ENCODE measurements around the gene ZRSR2.

The ZRSR2 gene

DNA sequence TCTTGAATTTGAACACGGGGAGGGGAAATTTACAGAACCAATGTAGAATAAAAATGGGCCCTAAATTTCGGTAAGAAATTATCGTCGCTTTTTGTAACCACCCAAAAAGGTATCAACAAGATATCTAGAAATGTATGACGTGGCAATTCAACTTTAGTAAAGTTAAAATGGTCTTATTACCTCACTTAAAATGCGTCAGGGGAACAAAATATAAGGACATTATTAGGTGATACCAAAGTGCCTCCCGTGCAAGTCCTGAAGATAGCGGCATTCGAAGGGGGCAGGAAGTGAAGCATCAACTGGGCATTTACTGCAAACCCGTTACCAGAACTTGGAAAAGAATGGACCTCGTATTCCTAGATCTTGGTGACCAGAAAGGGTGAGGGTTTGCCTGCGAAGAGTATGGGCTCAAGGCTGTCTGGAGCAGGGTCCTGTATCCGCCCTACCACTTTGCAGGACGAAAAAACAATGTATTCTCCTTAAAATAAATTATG lies 63.3 kb downstream of the ZRSR2 start:
- DNase-seq (ENCODE audit: low read depth in 3 of 3) = no peak

DNA sequence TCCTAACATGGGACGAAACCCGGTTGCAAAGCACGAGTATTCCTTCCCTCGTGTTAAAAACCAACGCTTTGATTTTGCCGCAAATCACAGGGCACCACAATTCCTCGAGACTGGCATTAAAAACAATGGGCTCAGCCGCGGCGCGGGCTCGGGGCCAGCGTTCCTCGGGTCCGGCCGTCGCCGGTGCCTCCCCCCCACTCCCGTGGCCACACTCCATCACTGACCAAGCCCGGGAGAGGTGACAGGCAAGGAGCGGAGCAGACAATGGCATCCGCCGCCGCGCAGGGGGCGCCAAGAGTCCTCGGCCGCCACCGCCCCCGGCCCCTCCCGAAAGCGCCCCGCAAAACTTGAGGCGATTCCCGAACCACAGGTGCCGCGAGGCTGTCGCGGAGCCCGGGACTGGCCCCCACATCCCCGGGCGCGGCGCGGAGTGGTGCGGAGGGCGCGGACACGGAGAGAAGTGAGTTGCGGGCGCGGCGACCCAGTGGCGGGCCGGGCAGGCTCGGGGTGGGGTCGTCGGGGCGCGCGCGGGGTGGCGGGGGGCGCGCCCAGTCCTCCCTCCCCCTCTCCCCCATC lies 63.9 kb downstream of the ZRSR2 start:
- peak in 2 of 3 experiments; percentile 10 to 15 for DNase-seq (ENCODE audit: low read depth in 3 of 3)

DNA sequence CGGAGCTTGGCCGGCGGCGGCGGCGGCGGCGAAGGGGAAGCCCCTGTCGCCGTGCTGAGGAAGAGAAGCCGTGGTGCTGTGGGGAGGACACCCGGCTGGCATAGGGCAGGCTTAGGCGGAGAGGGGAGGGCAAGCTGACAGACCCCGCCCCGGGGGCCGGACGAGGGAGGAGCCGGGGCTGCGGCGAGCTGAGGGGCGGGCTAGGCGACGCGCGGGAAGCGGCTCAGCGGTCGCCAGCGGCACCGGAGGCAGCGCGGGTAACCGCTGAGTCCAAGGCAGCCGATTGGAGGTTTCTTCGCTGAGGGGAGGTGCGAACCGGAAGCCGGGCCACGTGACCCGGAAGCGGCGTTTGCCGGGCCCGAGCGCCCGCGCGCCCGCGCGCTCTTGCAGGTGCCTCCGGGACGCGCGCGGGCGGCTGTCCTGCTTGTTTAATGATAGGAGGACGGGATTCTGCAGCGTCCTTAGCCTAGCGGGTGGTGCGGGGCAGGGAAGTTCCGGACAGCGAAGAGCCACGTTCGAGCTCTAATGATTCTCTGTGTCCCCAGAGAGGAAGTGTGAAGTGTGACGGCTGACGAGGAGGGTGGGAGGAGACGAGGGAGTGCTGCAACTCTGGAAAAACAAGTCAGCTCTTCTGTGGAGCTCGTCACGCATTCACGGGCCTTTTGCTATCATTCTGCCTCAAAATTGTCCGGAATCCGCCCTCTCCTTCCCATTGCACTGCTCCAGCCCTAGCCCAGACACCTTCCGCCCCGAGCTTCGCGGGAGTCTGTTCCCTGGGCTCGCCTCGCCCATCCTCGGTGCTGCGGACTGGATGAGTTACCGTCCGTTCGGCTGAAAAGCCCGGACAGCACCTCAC lies 64.7 kb downstream of the ZRSR2 start, which contains the start of gene AP1S2:
Gene AP1S2, minus strand, starts transcription at position 102 of the 856 bp plus-strand sequence. CDS start 2,289 bp downstream, outside the sequence.
- DNase-seq (ENCODE audit: low read depth in 3 of 3) = peak; percentile 75 to 87 (median 86)

GRCh38 chrX:15855568-15856221 lies 65.4 kb downstream of the ZRSR2 start:
- peak in 1 of 3 experiments; percentile 0 for DNase-seq (ENCODE audit: low read depth in 3 of 3)

- DNase-seq (ENCODE audit: low read depth in 3 of 3) = no peak
Observed at GRCh38 chrX:15856222-15856587, 65.9 kb downstream of the ZRSR2 start.

- no peak for DNase-seq (ENCODE audit: low read depth in 3 of 3)
Observed at GRCh38 chrX:15856636-15857035, 66.4 kb downstream of the ZRSR2 start.

- no peak for DNase-seq (ENCODE audit: low read depth in 3 of 3)
Observed at GRCh38 chrX:15858051-15858450, 67.8 kb downstream of the ZRSR2 start.

GRCh38 chrX:15860921-15861320 lies 70.6 kb downstream of the ZRSR2 start:
- DNase-seq (ENCODE audit: low read depth in 3 of 3) = no peak

DNA sequence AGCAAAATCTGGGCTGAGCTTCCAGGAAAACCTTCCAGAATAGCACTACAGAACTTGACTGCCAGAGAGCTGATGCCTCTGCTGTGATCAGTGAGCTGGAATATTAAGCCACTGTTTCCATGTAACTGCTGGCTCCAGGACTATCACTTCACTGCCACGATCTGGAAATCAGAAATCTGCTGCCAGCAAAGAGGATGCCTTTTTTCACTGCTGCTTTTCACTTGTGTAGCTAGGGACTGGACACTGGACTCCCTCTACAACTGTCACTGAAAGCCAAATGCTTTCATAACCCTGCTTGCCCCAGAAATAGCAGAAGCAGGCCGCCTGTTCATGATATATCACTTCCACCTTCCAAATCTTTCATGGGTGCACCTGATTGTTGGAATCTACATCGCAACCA lies 73.7 kb downstream of the ZRSR2 start:
- no peak for DNase-seq (ENCODE audit: low read depth in 3 of 3)

GRCh38 chrX:15864629-15865028 lies 74.3 kb downstream of the ZRSR2 start:
- no peak for DNase-seq (ENCODE audit: low read depth in 3 of 3)

GRCh38 chrX:15866147-15866546 lies 75.9 kb downstream of the ZRSR2 start:
- DNase-seq (ENCODE audit: low read depth in 3 of 3) = no peak

DNA sequence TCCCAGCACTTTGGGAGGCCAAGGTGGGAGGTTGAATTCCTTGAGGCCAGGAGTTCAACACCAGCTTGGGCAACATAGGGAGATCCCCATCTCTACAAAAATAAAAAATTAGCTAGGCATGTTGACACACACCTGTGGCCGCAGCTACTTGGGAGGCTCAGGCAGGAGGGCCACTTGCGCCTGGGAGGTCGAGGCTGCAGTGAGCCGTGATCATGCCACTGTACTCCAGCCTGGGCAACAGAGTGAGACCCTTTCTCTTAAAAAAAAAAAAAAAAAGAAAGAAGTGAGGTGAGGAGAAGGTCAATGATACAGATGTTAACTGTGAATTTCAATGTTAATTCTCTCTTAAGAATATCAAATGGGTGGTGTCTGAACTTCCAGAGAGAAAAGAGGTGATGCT lies 79.4 kb downstream of the ZRSR2 start:
- DNase-seq (ENCODE audit: low read depth in 3 of 3) = no peak

DNA sequence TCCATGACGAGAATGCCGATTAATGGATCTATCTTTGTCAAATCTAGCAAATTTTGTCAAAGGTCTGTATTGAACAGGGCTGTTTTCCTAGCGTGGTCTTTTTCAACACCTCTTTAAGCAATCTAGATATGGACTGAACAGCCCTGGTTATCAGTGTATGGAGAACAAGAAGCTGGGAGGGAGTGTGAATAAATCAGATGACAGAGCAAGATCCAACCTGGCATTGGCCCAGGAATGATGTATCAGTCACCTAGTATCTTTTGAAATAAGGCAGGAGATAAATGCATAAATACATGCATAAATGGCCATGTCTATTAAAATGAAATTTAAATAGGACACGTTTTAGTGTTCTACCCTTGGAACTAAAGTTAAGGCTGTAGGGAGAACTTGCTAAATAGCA lies 80.0 kb downstream of the ZRSR2 start:
- no peak for DNase-seq (ENCODE audit: low read depth in 3 of 3)
